ENCODE results near the gene MLIP. TPM values are rescaled to one million over a fixed set of nuclear protein-coding genes. Genes with fewer than 3 reads are reported as not detected.

Gene MLIP
- total RNA-seq, 3 donors from 2014 or later, result 0.44 to 4.5 TPM; not detected in 1

DNA sequence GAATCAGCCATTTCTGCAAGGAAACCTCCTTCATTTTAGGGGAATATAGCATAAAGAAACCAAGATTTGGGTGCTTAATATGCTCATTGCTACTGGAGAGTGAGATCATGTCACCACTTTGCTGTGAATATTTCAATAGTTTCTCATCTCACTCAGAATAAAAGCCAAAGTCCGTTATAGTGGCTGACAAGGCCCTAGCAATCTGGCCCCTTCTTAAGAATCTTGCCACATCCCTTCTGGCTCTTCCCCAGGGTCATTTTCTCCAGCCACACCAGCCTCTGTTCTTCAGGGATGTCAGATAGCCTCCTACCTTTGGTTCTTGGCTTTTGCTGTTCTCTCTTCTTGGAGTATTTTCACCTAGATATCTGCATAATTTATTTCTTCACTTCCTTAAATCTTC is 24.8 kb upstream of the MLIP start:
- no peak overlapping the region for H3K27ac ChIP-seq
- H3K4me3 ChIP-seq, result no peak overlapping the region
- intact Hi-C loops (cut with DNase I; ENCODE audit: low total_unique reads), result no loop called here
- H3K27me3 ChIP-seq, result no peaks in the 10 kb centered on the region
- TF ChIP-seq CTCF (IDR thresholded peaks at IDR 0.05), result no peak
- TF ChIP-seq POLR2A (IDR thresholded peaks at IDR 0.05), result no peak
- TF ChIP-seq POLR2AphosphoS5 (IDR thresholded peaks at IDR 0.05), result no peak
- H3K4me1 ChIP-seq, result no peaks in the 10 kb centered on the region
- DNase-seq (ENCODE audit: low spot score in 2 of 2), result no peak
- H3K36me3 ChIP-seq, result no peaks in the 10 kb centered on the region
- H3K9me3 ChIP-seq, result no peaks in the 10 kb centered on the region

GRCh38 chr6:54087721-54088120 is 23.5 kb upstream of the MLIP start:
- H3K27me3 ChIP-seq, result no peaks in the 10 kb centered on the region
- TF ChIP-seq CTCF (IDR thresholded peaks at IDR 0.05), result no peak
- no peak for TF ChIP-seq POLR2A (IDR thresholded peaks at IDR 0.05)
- no peak for TF ChIP-seq POLR2AphosphoS5 (IDR thresholded peaks at IDR 0.05)
- no peak overlapping the region for H3K27ac ChIP-seq
- H3K36me3 ChIP-seq, result no peaks in the 10 kb centered on the region
- H3K9me3 ChIP-seq, result no peaks in the 10 kb centered on the region
- no peak for DNase-seq (ENCODE audit: low spot score in 2 of 2)
- intact Hi-C loops (cut with DNase I; ENCODE audit: low total_unique reads), result no loop called here
- H3K4me3 ChIP-seq, result no peak overlapping the region
- no peaks in the 10 kb centered on the region for H3K4me1 ChIP-seq

- no peaks in the 10 kb centered on the region for H3K36me3 ChIP-seq
- no peaks in the 10 kb centered on the region for H3K4me1 ChIP-seq
- intact Hi-C loops (cut with DNase I; ENCODE audit: low total_unique reads), result no loop called here
- DNase-seq (ENCODE audit: low spot score in 2 of 2), result no peak
- H3K27ac ChIP-seq, result no peak overlapping the region
- H3K27me3 ChIP-seq, result no peaks in the 10 kb centered on the region
- H3K9me3 ChIP-seq, result no peaks in the 10 kb centered on the region
- H3K4me3 ChIP-seq, result no peak overlapping the region
- TF ChIP-seq POLR2A (IDR thresholded peaks at IDR 0.05) (no peak), POLR2AphosphoS5 (IDR thresholded peaks at IDR 0.05) (no peak), CTCF (IDR thresholded peaks at IDR 0.05) (no peak)
These were observed 17.8 kb upstream of the MLIP start for GRCh38 chr6:54093326-54093948.

DNA sequence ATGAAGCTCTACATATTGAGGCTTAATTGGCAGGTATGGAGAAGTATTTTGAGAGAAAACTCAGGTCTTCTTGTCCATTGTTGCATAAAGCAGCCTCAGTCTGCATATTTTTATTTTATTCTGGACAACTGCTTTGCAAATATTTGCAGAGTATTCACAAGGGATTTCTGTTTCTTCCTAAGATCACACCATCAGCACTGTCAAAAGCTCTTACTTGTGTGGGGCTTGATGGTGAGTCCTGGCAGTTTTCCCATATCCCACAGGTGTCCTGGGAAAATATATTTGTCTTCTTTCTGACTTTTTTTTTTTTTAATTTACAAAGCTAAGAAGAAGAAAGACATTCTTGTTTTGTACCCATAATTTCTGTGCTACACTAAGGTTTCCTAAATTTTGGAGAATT is 16.9 kb upstream of the MLIP start:
- Histone ChIP-seq H3K4me3 (no peak overlapping the region), H3K27me3 (no peaks in the 10 kb centered on the region), H3K27ac (no peak overlapping the region), H3K4me1 (no peaks in the 10 kb centered on the region), H3K9me3 (no peaks in the 10 kb centered on the region), H3K36me3 (no peaks in the 10 kb centered on the region)
- TF ChIP-seq CTCF (IDR thresholded peaks at IDR 0.05) (no peak), POLR2A (IDR thresholded peaks at IDR 0.05) (no peak), POLR2AphosphoS5 (IDR thresholded peaks at IDR 0.05) (no peak)
- DNase-seq (ENCODE audit: low spot score in 2 of 2), result no peak
- intact Hi-C loops (cut with DNase I; ENCODE audit: low total_unique reads), result no loop called here

GRCh38 chr6:54094786-54095185 is 16.5 kb upstream of the MLIP start:
- Histone ChIP-seq H3K4me1 (no peaks in the 10 kb centered on the region), H3K27ac (no peak overlapping the region), H3K4me3 (no peak overlapping the region), H3K27me3 (no peaks in the 10 kb centered on the region), H3K9me3 (no peaks in the 10 kb centered on the region), H3K36me3 (no peaks in the 10 kb centered on the region)
- intact Hi-C loops (cut with DNase I; ENCODE audit: low total_unique reads), result no loop called here
- no peak for DNase-seq (ENCODE audit: low spot score in 2 of 2)
- no peak for TF ChIP-seq POLR2AphosphoS5 (IDR thresholded peaks at IDR 0.05)
- no peak for TF ChIP-seq CTCF (IDR thresholded peaks at IDR 0.05)
- no peak for TF ChIP-seq POLR2A (IDR thresholded peaks at IDR 0.05)

Measured in breast epithelium (tissue), 4 donors.